ENCODE results near the gene KRTAP4-3. TPM values are rescaled to one million over a fixed set of nuclear protein-coding genes. Genes with fewer than 3 reads are reported as not detected.
"Not testable (repeated sequence)": the region's sequence is repeated elsewhere in the genome, so short reads cannot be mapped to it uniquely, and the experiment has no call there.

Gene KRTAP4-3
- total RNA-seq, 1 experiment from 2014 or later: not detected

DNA sequence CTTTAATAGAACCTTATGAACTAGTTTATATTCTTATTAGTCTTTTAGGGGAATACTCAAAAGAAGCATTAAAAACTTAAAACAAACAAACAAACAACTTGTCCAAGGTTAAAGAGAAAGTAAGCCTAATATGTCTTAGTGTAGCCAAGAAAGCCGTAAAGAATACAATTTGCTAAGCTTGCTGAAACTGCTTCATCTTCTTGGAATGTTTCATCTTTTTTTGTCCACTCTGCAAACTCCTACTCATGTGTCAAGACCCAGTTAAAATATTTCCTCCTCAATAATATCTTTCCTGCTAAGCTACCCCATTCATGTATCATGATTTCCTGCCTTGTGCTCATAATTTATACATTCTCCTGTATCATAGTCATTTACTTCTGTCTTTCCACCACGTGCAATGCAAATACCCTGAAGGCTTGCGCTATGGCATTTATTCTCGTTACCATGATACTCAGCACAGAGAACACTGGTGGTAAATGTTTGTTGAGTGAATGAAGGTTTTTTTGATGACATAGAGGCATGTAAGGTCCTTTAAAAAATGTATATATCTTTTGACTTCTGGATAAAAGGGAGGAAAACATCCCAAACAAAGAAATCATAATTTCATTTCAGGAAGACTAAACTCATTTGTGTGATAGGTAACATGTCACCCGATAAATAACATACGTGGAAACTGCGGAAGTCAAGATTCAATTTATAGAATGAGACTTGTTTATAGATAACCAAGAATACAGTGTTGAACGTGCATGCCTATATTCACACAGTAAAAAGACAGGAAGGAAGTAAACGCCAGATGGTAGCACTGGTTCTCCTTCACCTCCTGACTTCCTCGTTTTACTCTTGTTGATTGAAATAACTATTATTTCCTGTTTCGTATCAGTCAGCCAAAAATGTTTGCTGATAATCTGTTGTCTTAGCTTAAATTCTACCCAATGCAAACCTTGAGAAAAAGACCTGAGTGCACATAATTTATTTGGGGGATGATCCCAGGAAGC, 48.0 kb downstream of the KRTAP4-3 start:
- DNase-seq (ENCODE audit: low read depth): not testable (repeated sequence)

DNA sequence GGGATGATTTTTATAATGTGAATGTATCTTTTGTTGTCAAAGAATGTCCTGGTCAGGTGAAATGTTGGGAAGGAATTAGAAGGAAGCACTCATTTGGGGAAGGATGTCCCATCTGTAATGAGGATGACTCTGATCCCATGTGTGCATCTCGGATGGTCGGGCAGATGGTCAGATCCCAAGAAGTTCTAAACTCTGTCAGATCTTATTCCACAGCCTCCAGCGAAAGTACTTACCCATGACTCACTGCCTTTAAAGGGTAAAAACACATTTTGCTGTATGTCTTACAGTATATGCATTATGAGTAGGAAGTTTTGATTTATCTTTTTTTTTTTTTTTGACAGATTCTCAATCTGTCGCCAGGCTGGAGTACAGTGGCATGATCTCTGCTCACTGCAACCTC, 49.3 kb downstream of the KRTAP4-3 start:
- no peak for DNase-seq (ENCODE audit: low read depth)

DNA sequence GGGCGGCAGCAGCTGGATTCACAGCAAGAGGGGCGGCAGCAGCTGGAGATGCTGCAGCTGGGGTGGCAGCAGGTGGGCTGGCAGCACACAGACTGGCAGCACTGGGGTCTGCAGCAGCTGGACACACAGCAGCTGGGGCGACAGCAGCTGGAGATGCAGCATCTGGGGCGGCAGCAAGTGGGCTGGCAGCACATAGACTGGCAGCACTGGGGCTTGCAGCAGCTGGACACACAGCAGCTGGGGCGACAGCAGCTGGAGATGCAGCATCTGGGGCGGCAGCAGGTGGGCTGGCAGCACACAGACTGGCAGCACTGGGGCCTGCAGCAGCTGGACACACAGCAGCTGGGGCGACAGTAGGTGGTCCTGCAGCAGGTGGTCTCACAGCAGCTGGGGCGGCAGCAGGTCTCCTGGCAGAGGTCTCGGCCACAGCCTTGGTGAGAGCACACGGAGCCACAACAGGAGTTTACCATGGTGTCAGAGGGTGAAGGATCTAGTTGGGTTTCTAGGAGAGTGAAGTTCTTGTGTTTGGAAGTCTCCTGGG, 50.1 kb downstream of the KRTAP4-3 start, which contains the start of gene KRTAP4-11:
KRTAP4-11 (minus strand) TSS at position 528 of the 541 bp plus-strand sequence; CDS start at position 470, 58 bp downstream.
- DNase-seq (ENCODE audit: low read depth): peak; percentile 6

Other genes with a start within 250 kb of the KRTAP4-3 start
- not detected in 2 replicates for gene KRT23, start 230.6 kb downstream of the KRTAP4-3 start, total RNA-seq (2014; rRNA removed)
- gene KRT39, start 201.3 kb downstream of the KRTAP4-3 start, total RNA-seq (2014; rRNA removed): not detected in 2 replicates
- not detected in 2 replicates for gene KRT40, start 183.9 kb downstream of the KRTAP4-3 start, total RNA-seq (2014; rRNA removed)
- not detected in 2 replicates for gene KRTAP3-3, start 174.1 kb downstream of the KRTAP4-3 start, total RNA-seq (2014; rRNA removed)
- not detected in 2 replicates for gene KRTAP3-2, start 168.3 kb downstream of the KRTAP4-3 start, total RNA-seq (2014; rRNA removed)
- gene KRTAP3-1, start 159.1 kb downstream of the KRTAP4-3 start, total RNA-seq (2014; rRNA removed): not detected in 2 replicates
- gene KRTAP1-5, start 141.0 kb downstream of the KRTAP4-3 start, total RNA-seq (2014; rRNA removed): 2.8 and 6.0 TPM in 2 replicates
- gene KRTAP1-4, start 138.0 kb downstream of the KRTAP4-3 start, total RNA-seq (2014; rRNA removed): not detected in 2 replicates
- not detected in 2 replicates for gene KRTAP1-3, start 133.3 kb downstream of the KRTAP4-3 start, total RNA-seq (2014; rRNA removed)
- gene KRTAP1-1, start 126.8 kb downstream of the KRTAP4-3 start, total RNA-seq (2014; rRNA removed): not detected in 2 replicates
- not detected in 2 replicates for gene KRTAP2-1, start 120.9 kb downstream of the KRTAP4-3 start, total RNA-seq (2014; rRNA removed)
- gene KRTAP2-2, start 113.0 kb downstream of the KRTAP4-3 start, total RNA-seq (2014; rRNA removed): not detected in 2 replicates
- 0.80 and 3.4 TPM in 2 replicates for gene KRTAP2-3, start 108.1 kb downstream of the KRTAP4-3 start, total RNA-seq (2014; rRNA removed)
- gene KRTAP2-4, start 102.3 kb downstream of the KRTAP4-3 start, total RNA-seq (2014; rRNA removed): not detected in 2 replicates
- gene KRTAP4-7, start 84.1 kb downstream of the KRTAP4-3 start, total RNA-seq (2014; rRNA removed): not detected in 2 replicates
- not detected in 2 replicates for gene KRTAP4-8, start 70.1 kb downstream of the KRTAP4-3 start, total RNA-seq (2014; rRNA removed)
- not detected in 2 replicates for gene KRTAP4-16, start 66.0 kb downstream of the KRTAP4-3 start, total RNA-seq (2014; rRNA removed)
- not detected in 2 replicates for gene KRTAP4-9, start 62.8 kb downstream of the KRTAP4-3 start, total RNA-seq (2014; rRNA removed)
- gene KRTAP4-11, start 49.8 kb downstream of the KRTAP4-3 start, total RNA-seq (2014; rRNA removed): not detected in 2 replicates
- not detected in 2 replicates for gene KRTAP4-12, start 44.0 kb downstream of the KRTAP4-3 start, total RNA-seq (2014; rRNA removed)
- gene KRTAP4-6, start 27.7 kb downstream of the KRTAP4-3 start, total RNA-seq (2014; rRNA removed): not detected in 2 replicates
- gene KRTAP4-5, start 18.4 kb downstream of the KRTAP4-3 start, total RNA-seq (2014; rRNA removed): not detected in 2 replicates
- not detected in 2 replicates for gene KRTAP4-4, start 7.5 kb downstream of the KRTAP4-3 start, total RNA-seq (2014; rRNA removed)
- not detected in 2 replicates for gene KRTAP4-2, start 10.0 kb upstream of the KRTAP4-3 start, total RNA-seq (2014; rRNA removed)
- gene KRTAP4-1, start 16.7 kb upstream of the KRTAP4-3 start, total RNA-seq (2014; rRNA removed): not detected in 2 replicates
- gene KRTAP9-1, start 21.7 kb upstream of the KRTAP4-3 start, total RNA-seq (2014; rRNA removed): not detected in 2 replicates
- not detected in 2 replicates for gene KRTAP9-2, start 58.4 kb upstream of the KRTAP4-3 start, total RNA-seq (2014; rRNA removed)
- not detected in 2 replicates for gene KRTAP9-3, start 64.2 kb upstream of the KRTAP4-3 start, total RNA-seq (2014; rRNA removed)
- gene KRTAP9-8, start 69.8 kb upstream of the KRTAP4-3 start, total RNA-seq (2014; rRNA removed): not detected in 2 replicates
- not detected in 2 replicates for gene KRTAP9-4, start 81.5 kb upstream of the KRTAP4-3 start, total RNA-seq (2014; rRNA removed)
- not detected in 2 replicates for gene KRTAP9-9, start 87.2 kb upstream of the KRTAP4-3 start, total RNA-seq (2014; rRNA removed)
- gene KRTAP9-6, start 97.2 kb upstream of the KRTAP4-3 start, total RNA-seq (2014; rRNA removed): not detected in 2 replicates
- gene KRTAP9-7, start 107.5 kb upstream of the KRTAP4-3 start, total RNA-seq (2014; rRNA removed): not detected in 2 replicates
- gene KRTAP29-1, start 134.6 kb upstream of the KRTAP4-3 start, total RNA-seq (2014; rRNA removed): not detected in 2 replicates
- gene KRTAP16-1, start 141.1 kb upstream of the KRTAP4-3 start, total RNA-seq (2014; rRNA removed): not detected in 2 replicates
- gene KRTAP17-1, start 147.5 kb upstream of the KRTAP4-3 start, total RNA-seq (2014; rRNA removed): not detected in 2 replicates
- gene KRT33A, start 182.6 kb upstream of the KRTAP4-3 start, total RNA-seq (2014; rRNA removed): not detected in 2 replicates
- gene KRT33B, start 201.6 kb upstream of the KRTAP4-3 start, total RNA-seq (2014; rRNA removed): not detected in 2 replicates
- gene KRT34, start 214.1 kb upstream of the KRTAP4-3 start, total RNA-seq (2014; rRNA removed): 0.29 and 1.0 TPM in 2 replicates
- gene KRT31, start 229.4 kb upstream of the KRTAP4-3 start, total RNA-seq (2014; rRNA removed): not detected in 2 replicates

Measured in LHCN-M2 (cell line).